Thymus (tissue), 11 donors: ENCODE results near the gene DYNLL2. TPM values are rescaled to one million over a fixed set of nuclear protein-coding genes. Genes with fewer than 3 reads are reported as not detected.
"Not testable (repeated sequence)": the region's sequence is repeated elsewhere in the genome, so short reads cannot be mapped to it uniquely, and the experiment has no call there.

Experiments used
- DNase-seq, 9 donors: peaks; one replicate each; pipeline ENCODE4 v3.0.0-alpha.2; 2013; ENCODE audit warnings: low spot score in 9 of 9, low read depth in 6 of 9, missing footprints in 1 of 9
- H3K27ac ChIP-seq, 2 donors: one replicate each; pipeline ENCODE4 v1.5.1; 2013; ENCODE audit warnings: control low read depth in 1 of 2, low read depth in 1 of 2, low read length in 1 of 2, mild to moderate bottlenecking in 1 of 2, moderate library complexity in 1 of 2
- H3K27me3 ChIP-seq, 2 donors: one replicate each; pipeline ENCODE4 v1.5.1; 2013; ENCODE audit warnings: low read length in 1 of 2; ENCODE audit not compliant: control insufficient read depth in 2 of 2, insufficient read depth in 1 of 2
- H3K36me3 ChIP-seq, 2 donors: one replicate each; pipeline ENCODE4 v1.5.1; 2013; ENCODE audit warnings: low read length in 1 of 2, mild to moderate bottlenecking in 1 of 2, moderate library complexity in 1 of 2; ENCODE audit not compliant: control insufficient read depth in 2 of 2, insufficient read depth in 2 of 2
- H3K4me1 ChIP-seq, 2 donors: one replicate each; pipeline ENCODE4 v1.5.1; 2013; ENCODE audit warnings: low read length in 2 of 2; ENCODE audit not compliant: control insufficient read depth in 2 of 2, insufficient read depth in 2 of 2
- H3K4me3 ChIP-seq, 2 donors: one replicate each; pipeline ENCODE4 v1.5.1; 2013; ENCODE audit warnings: low read length in 2 of 2, control low read depth in 1 of 2, mild to moderate bottlenecking in 1 of 2
- H3K9me3 ChIP-seq, 2 donors: one replicate each; pipeline ENCODE4 v1.5.1; 2013; ENCODE audit warnings: low read length in 1 of 2, mild to moderate bottlenecking in 1 of 2; ENCODE audit not compliant: control insufficient read depth in 2 of 2, insufficient read depth in 1 of 2
- WGBS: extraction: QIAGEN DNeasy Blood & Tissue Kit; methylation state at CpG from one replicate; pipeline ENCODE4 v1.1.7; 2013; 5-methylcytosine and 5-hydroxymethylcytosine counted together
- polyA plus RNA-seq: library from polyadenylated mRNA; stranded (reverse); fragments of 200-250 nt; gene quantifications from one replicate; pipeline ENCODE4 v1.2.3, GENCODE V29; 2013
- total RNA-seq: library from RNA; stranded (reverse); fragments of 120-200 nt; gene quantifications from one replicate; pipeline ENCODE4 v1.2.4, GENCODE V29; 2013
- donor health status: healthy.

DYNLL2 gene
- total and polyA plus RNA-seq, 2 donors, result 11.7 to 23.2 TPM

DNA sequence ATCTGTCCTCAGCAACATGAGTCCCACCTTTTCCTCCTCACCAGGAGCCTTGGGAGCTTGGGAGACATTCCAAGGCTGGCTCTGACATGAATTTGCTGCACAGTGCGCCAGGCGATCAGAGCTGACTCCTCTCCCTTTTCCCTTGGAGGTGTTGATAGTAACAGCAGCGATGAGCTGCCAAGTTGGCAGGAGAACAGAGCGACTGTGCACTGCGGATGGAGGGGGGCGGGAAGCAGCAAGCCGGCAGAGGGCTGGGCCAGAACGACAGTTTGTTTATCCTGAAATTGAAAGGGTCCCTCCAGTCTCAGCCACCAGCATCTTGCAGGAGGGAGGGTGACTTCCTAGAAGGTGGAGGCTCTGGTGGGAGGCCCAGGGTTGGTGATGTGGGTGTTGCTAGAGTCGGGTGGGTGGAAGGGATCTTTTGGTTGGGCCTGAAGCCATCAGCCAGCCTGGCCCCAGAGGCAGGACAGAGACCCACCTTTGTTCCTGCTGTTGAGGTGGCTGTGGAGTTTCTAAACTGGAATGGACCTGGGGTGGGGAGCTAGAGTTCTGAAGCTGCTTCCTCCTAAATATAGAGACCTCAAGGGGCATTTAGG lies 22.5 kb upstream of the DYNLL2 start:
- WGBS, result 82% methylated on average over 9 of the region's 9 CpGs
- H3K4me1 ChIP-seq, result peaks cover 0 to 4% of the 10 kb centered on the region in 2 donors
- no peak overlapping the region for H3K4me3 ChIP-seq
- DNase-seq, result peak in 1 of 9 donors; percentile 19
- H3K36me3 ChIP-seq, result no peaks in the 10 kb centered on the region
- H3K27me3 ChIP-seq, result peaks cover 0 to 4% of the 10 kb centered on the region in 2 donors
- no peak overlapping the region for H3K27ac ChIP-seq
- no peaks in the 10 kb centered on the region for H3K9me3 ChIP-seq

- peaks cover 0 to 5% of the 10 kb centered on the region in 2 donors for H3K27me3 ChIP-seq
- WGBS, result 94% methylated on average over 5 of the region's 5 CpGs
- no peak for DNase-seq
- H3K4me1 ChIP-seq, result peaks cover 0 to 4% of the 10 kb centered on the region in 2 donors
- no peaks in the 10 kb centered on the region for H3K36me3 ChIP-seq
- H3K4me3 ChIP-seq, result no peak overlapping the region
- H3K9me3 ChIP-seq, result no peaks in the 10 kb centered on the region
- no peak overlapping the region for H3K27ac ChIP-seq
These were observed 21.5 kb upstream of the DYNLL2 start for GRCh38 chr17:58061672-58062071.

DNA sequence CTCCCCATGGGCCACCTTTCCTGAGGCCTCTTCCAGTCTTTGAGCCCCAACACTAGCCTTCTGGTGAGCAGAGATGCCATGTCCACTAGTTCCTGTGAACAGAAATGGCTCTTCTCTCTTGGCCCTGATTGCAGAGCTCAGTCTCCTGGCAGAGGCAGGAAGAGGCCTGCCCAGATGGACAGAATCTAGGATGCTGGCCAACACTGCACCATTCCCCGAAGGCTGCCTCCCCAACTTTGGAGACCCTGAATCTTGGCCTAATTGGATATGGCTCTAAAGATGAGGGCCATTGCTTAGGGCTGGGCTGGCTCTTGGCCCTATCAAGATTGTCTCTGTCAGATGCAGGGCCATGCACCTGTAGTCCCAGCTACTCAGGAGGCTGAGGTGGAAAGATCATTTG lies 18.0 kb upstream of the DYNLL2 start:
- Histone ChIP-seq H3K27ac (no peak overlapping the region), H3K9me3 (no peaks in the 10 kb centered on the region), H3K4me1 (peaks cover 0 to 2% of the 10 kb centered on the region in 2 donors), H3K27me3 (peaks cover 0 to 10% of the 10 kb centered on the region in 2 donors), H3K4me3 (no peak overlapping the region), H3K36me3 (no peaks in the 10 kb centered on the region)
- WGBS, result 89% methylated on average over 1 of the region's 1 CpG
- DNase-seq, result no peak

GRCh38 chr17:58066401-58066800 lies 16.8 kb upstream of the DYNLL2 start:
- H3K27ac ChIP-seq, result no peak overlapping the region
- no peak for DNase-seq
- no peaks in the 10 kb centered on the region for H3K9me3 ChIP-seq
- no peak overlapping the region for H3K4me3 ChIP-seq
- H3K36me3 ChIP-seq, result no peaks in the 10 kb centered on the region
- H3K4me1 ChIP-seq, result no peaks in the 10 kb centered on the region
- WGBS, result 67% methylated on average over 4 of the region's 4 CpGs
- H3K27me3 ChIP-seq, result peaks cover 0 to 12% of the 10 kb centered on the region in 2 donors

GRCh38 chr17:58072862-58073261 lies 10.4 kb upstream of the DYNLL2 start:
- Histone ChIP-seq H3K4me1 (no peaks in the 10 kb centered on the region), H3K27ac (no peak overlapping the region), H3K27me3 (peaks cover 0 to 17% of the 10 kb centered on the region in 2 donors), H3K9me3 (no peaks in the 10 kb centered on the region), H3K4me3 (no peak overlapping the region), H3K36me3 (no peaks in the 10 kb centered on the region)
- DNase-seq, result no peak
- 84% methylated on average over 1 of the region's 1 CpG for WGBS

- H3K36me3 ChIP-seq, H3K4me1 ChIP-seq, H3K9me3 ChIP-seq, H3K27ac ChIP-seq, H3K4me3 ChIP-seq, DNase-seq: not testable (repeated sequence)
- peaks cover 0 to 16% of the 10 kb centered on the region in 2 donors for H3K27me3 ChIP-seq
- 82% methylated on average over 7 of the region's 7 CpGs for WGBS
These were observed 10.0 kb upstream of the DYNLL2 start for GRCh38 chr17:58073266-58073665.

GRCh38 chr17:58074406-58074805 lies 8.8 kb upstream of the DYNLL2 start:
- WGBS, result 95% methylated on average over 24 of the region's 28 CpGs

DNA sequence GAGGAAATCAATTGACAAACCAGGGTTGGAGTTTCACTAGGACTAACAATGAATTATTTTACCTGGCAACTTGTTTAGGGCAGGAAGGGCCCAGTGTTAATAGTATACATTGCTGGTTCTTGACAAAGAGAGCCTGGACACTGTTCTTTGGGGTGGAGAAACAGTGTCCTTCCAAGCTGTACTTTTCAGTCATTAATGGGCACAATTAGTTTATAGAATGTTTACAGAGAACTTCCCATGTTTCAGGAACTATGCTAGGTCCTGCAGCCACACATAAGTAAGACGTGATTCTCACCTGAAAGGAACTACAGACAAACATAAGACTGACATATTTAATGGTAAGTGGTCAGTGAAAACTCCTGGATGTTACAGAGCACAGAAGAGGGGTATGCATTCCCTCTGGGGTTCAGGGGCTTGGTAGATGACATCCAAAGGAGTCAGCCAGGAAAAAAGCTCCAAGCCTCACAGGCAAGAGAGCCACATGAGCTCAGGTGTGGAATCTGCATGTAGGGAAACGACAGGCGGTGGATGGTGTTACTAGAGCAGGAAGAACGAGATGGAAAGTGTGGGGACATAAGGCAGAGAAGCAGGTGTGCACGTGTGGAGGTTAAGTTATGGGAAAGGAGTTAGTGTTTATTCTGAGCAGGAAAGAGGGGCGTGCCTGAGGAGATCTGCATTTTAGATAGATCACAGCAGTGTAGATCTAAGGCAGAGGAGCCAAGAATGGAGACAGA lies 3.8 kb upstream of the DYNLL2 start:
- Histone ChIP-seq H3K27me3 (peaks cover 0 to 10% of the 10 kb centered on the region in 2 donors), H3K36me3 (no peaks in the 10 kb centered on the region), H3K4me3 (no peak overlapping the region), H3K9me3 (no peaks in the 10 kb centered on the region), H3K4me1 (peaks cover 8 to 10% of the 10 kb centered on the region in 2 donors), H3K27ac (no peak overlapping the region)
- 81% methylated on average over 6 of the region's 6 CpGs for WGBS
- DNase-seq, result no peak

More at GRCh38 chr17:58074406-58074805, 8.8 kb upstream of the DYNLL2 start:
- H3K36me3 ChIP-seq, H3K4me1 ChIP-seq, H3K27ac ChIP-seq, H3K9me3 ChIP-seq, H3K4me3 ChIP-seq, DNase-seq: not testable (repeated sequence)
- H3K27me3 ChIP-seq, result peaks cover 0 to 15% of the 10 kb centered on the region in 2 donors

DNA sequence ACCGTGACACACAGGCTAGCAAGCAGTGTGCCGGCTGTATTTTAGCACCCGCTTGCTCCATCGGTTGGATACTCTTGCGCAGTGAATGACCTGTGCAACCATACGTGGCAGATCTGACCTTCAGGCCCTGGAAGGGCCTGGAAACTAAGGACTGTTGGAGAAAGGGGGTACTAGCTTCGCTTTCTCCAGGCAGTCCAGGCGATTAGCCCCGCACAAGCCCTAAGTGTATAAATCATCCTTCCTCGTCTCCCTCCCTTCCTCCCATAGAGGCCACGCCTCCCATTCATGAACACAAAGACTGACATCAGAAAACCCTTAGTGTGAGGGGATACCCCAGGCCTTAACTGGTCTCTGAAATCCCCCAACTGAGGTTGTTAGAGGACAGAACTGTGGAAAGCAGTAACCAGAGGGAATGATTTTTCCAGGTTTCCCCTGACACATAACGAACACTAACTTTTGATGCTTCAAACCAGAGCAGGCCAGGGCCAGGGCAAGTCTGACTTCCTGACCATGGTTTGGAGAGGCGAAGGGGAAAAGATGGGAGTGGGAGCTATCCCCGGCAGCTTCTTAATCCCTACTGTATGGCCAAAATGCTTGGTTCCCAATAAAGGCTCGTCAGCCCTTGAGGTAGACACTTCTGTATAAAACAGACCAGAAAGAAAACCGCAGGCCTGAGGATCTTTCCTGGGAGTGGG lies 1.4 kb upstream of the DYNLL2 start:
- no peak for DNase-seq
- H3K4me1 ChIP-seq, result peaks cover 17 to 23% of the 10 kb centered on the region in 2 donors
- WGBS, result 96% methylated on average over 16 of the region's 16 CpGs
- no peaks in the 10 kb centered on the region for H3K9me3 ChIP-seq
- peaks cover 0 to 10% of the 10 kb centered on the region in 2 donors for H3K27me3 ChIP-seq
- no peak overlapping the region for H3K4me3 ChIP-seq
- H3K27ac ChIP-seq, result no peak overlapping the region
- peaks cover 3 to 18% of the 10 kb centered on the region in 2 donors for H3K36me3 ChIP-seq
